Measurements from ENCODE around the gene UBALD1.

Gene UBALD1

DNA sequence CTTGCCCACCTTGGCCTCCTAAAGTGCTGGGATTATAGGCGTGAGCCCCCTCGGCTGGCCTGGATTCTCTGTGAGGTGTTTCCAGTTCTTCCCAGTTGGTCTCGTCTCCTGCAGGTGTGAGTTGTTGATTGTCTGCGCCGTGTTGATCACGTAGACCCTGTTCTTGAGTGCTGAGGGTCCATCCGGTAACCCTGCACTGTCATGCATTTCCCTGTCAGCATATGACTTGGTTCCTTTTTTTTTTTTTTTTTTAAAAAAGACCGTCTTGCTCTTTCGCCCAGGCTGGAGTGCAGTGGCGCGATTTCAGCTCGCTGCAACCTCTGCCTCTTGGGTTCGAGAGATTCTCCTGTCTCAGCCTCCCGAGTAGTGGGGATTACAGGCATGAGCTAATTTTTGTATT, 27.2 kb upstream of the UBALD1 start:
- no peak for DNase-seq

- no peak for DNase-seq
These were observed 26.6 kb upstream of the UBALD1 start for GRCh38 chr16:4641306-4641687.

- no peak for DNase-seq
These were observed 26.1 kb upstream of the UBALD1 start for GRCh38 chr16:4640572-4641305.

- no peak for DNase-seq
These were observed 25.3 kb upstream of the UBALD1 start for GRCh38 chr16:4639899-4640509.

DNA sequence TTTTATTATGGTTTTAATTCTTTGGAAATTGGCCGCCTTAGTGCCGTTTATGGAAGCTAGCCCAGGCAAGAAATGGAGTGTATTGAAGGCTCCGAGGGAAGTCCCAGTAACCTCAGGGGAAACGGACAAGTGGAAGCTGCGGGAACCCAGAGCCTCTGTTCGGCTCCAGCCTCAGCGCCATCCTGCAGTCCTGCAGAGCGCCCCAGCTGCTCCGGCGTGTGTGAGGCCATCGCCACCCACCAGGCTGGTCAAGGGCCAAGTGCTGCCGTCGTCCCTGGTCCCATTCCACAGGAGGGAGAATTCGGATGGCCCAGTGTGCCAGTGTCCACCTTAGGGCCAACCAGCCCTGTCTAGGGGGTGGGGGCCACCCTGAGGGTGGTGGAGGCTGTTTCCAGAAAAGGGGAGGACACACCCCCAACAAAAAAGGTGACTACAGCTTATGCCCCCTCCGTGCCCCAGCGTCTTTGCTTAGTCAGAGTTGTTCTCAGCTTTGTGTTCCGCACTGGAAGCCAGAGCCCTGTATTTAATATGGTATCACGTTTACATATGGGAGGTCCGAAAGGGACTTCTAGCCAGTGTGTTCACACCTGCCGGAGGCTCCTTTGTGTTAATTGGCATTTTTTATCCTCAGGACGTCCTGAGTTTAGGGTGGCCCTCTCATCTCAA, 22.9 kb upstream of the UBALD1 start:
- no peak for DNase-seq

DNA sequence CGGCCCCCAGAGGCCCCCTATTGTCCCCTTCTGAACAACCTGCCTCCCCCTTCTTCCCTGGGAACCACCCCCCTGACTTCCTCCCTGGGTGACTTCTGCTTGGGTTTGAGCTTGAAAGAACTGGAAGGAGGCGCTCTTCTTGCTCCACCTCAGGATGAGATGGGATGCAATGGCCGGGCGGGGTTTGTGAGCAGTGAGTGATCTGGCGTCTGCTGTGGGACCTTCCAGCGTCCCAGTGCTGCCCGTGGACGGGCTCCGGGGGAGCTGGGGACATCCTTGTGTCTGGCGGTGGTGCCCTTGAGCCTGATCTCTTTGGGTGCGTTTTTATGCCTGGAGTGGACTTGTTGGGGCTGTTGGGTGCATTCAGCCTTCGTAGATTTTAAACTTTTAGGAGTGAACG, 21.5 kb upstream of the UBALD1 start:
- DNase-seq, result no peak

DNA sequence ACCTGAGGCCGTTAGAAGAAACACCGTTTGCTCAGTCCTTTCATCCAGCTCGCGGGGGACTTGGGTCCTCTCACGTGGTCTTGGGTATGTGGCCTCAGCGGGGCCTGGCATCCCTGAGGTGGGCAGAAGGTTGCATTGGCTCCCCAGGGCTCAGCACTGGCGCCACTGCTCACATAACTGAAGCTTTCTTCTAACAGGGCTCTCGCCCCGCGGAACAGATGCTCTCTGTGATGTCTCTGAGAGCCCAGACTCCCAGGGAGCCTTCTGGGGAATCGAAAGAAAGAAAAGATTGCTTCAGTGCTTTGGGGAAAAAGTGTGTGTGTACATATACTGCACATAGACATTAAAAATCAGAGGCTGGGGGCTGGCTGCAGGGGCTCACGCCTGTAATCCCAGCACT, 20.1 kb upstream of the UBALD1 start:
- no peak for DNase-seq

DNA sequence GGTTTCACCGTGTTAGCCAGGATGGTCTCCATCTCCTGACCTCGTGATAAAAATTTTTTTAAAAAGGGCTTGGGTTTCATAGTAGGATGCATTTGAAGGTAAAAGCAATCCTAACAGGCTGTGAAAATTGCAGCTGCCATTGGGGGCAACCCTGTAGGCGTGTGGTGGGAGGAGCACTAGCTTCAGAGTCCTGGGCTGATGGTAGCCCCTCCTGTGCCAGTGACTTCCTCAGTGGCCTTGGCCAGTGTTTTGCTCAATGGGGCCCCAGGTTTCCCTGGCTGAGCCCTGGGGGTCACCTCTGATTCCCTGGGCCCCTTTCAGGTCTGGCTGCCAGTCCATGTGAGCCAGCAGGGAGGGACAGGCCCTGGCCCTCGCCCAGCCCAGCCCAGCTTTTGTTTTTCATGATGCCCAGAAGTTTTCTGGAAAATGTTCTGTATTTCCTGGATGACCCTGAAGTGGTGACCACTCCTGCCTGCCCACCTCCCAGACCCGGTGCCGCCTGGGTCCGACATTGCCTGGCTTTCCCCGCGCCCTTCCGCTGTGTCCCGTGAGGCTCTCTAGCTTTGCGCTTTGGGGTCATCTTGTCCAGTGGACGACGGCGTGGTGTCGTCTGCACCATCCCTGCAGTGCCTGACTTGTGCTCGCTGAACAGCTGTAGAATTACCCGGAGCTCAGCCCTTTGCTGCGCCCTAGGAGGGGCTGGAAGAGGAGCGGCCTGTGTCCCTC, 19.4 kb upstream of the UBALD1 start:
- DNase-seq, result no peak

DNA sequence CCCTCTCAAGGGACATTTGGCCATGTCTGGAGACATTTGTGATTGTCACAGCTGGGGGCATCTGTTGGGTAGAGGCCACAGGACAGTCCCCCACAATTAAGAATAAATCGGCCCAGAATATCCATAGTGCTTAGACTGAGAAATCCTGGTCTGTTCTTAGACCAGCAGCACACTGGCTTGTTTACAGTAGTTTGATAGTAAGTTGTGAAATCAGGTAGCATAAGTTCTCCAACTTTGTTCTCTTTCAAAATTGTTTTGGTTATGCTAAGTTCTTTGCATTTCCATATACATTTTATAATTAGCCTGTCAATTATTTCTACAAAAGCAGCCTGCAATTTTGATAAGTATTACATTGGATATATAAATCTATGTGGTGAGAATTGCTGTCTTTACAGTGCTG, 16.8 kb upstream of the UBALD1 start:
- DNase-seq, result no peak

- DNase-seq, result no peak
These were observed 13.6 kb upstream of the UBALD1 start for GRCh38 chr16:4628283-4628682.

GRCh38 chr16:4626396-4626795, 11.7 kb upstream of the UBALD1 start:
- DNase-seq, result no peak

DNA sequence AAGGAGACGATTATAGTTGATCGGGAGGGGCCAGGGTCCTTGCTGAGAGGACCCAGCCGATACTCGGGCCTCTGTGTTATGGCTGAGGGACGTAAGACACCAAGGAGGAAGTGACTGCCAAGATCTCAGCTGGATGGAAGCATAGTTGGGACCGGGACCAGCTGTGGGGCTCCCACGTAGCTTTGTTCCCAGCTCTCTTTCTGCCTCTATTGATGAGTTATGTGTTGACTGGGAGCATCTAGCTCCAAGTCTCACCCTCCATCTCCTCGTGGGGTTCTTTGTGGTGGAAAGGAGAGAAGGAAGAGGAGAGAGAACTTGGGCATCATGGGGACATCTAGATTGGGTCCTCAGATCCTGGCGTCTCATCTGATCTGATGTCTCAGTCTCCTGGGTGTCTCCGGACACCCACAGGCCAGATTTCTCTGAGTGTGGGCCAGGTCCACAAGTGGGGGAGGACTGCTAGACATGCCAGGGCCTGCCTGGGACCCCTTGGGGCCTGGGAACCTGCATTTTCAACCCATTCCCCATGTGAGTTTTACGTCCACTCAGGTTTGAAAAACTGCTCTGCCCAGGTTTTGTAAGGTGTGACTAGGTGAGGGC, 11.0 kb upstream of the UBALD1 start:
- DNase-seq, result no peak

- peak; percentile 79 for DNase-seq
These were observed 10.3 kb upstream of the UBALD1 start for GRCh38 chr16:4624827-4625559.

DNA sequence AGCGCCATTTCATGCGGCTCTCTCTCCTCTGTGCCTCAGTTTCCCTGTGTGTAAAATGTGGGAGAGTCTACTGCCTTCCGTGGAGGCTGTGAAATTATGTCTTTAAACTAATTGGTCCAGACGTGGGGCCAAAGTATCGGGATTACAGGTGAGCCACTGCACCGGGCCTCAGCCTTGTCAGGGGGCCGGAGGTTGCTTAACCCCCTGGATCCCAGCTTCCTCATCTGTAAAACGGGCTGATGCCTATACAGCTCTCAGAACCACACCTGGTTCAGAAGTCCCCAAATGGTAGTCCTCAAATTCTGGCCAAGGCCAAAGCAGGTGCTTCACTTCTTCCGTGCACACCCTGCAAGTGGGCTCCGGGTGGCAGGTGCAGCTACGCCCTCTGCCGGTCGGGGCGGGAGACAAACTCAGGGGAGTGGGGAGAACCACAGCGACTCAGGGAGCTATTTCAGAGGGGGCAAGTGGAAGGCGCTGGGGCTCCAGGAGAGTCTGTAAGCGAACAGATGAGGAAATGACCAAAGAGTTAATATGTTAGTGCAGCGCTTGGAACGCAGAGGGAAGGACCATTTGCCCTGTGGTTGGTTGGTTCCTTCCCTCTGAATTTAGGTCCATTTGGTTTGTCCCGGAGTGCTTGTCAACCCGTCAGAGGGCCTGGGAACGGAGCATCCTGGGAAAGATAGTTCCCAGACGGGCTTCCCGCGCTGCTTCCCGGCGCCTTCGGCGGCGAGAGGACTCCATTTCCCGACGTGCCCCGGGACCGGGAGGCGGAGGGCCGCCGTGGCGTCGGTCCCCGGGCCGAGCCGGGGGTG, 9.5 kb upstream of the UBALD1 start, which contains the start of gene MGRN1:
Gene MGRN1, plus strand, starts transcription at position 812 of the 812 bp plus-strand sequence. CDS start 135 bp downstream, outside the sequence.
- peak; percentile 96 for DNase-seq

- DNase-seq, result no peak
These were observed 8.9 kb upstream of the UBALD1 start for GRCh38 chr16:4623593-4623992.

DNA sequence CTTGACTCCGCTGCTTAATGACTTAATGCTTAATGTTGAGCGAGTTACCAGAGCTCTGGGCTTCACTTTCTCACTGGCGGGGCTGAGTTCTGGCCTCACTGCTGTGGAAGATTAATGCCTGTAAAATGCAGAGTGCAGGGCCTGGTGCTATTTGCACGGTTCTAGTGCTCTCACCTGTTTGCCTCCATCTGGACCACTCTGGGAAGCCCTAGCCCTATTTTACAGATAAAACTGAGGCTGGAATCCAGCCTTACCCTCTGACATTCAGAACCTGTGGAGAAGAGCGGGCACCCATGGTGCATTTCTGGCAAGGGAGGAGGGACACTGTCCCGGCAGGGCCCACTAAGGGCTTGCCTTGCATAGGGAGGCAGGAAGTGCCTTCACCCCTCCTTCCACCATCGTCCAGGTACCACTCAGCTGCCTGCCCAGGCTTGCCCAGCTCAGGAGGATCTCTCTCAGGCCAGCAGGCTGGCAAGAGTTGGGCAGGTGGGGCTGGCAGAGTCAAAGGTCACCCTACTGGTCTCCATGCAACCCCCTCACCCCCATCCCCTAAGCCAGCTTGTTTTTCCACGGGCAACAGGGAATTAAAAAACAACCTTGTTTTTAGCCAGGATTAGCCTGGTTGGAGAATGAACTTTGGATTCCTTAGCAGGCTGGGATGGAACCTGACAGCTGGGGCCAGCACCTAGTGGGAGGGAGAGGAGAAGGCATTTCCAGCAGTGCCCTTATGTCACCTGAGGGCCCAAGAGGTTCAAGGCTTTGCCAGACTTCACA, 4.1 kb upstream of the UBALD1 start:
- no peak for DNase-seq

DNA sequence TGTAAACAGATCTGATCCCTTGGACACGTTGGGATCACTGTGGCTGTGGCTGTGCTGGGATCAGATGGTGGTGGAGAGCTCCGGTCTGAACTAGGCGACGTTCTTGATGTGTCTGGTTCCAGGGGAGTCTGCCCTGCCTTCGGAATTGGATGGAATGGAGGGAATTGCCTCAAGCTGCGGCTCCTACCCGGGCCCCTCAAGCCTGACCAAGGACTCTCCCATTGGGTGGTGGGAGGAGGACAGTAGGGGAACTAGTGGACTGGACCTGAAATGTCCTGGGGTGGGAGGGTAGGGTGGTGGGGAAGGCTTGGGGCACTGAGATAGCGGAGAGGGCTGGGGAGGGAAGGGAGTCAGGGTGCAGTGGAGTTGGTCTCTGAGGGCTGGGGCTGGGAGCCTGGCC, 3.2 kb upstream of the UBALD1 start:
- no peak for DNase-seq

DNA sequence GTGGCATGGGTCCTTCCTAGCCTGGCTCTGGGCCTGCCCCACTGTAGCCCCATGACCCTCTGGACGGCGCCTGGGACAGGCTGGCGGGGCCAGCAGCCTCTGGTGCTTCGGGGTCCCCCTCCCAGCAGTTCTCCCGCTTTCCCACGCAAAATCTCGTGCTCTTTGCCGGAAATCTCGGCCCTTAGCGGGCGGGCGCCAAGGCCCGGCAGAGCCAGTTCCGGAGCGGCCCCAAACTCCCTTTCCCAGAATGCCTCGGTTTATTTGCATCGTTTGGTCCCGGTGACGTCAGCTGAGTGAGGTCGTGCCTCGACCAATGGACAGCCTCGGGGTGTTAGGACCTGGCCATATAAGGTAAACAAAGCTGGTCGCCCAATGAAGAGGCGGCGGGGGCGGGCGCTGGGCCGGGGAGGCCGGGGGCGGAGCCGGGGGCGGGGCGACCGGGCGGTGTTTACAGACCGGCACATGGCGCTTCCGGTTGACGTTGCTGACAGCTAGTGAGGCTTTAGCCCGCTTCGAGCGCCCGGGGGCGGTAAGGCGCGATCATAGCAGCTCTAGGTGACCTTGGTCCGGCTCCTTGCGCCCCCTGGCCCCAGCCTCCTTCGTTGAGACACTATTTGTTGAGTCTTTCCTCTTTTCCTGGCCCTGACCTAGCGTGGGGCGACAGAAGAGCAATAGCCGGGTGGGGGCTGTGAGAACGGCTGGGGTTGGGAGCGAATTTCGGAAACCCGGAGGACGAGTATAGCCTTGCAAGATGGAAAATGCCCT, 1.5 kb upstream of the UBALD1 start:
- DNase-seq, result peak; percentile 100

GRCh38 chr16:4615384-4616046, 827 bp upstream of the UBALD1 start:
- no peak for DNase-seq

Data from CD4-positive, alpha-beta T cell treated with Interleukin-10 for 1 hour (primary cell).